ENCODE data around the gene FAM222A. TPM values are rescaled to one million over a fixed set of nuclear protein-coding genes. Genes with fewer than 3 reads are reported as not detected.

FAM222A gene
- total RNA-seq, 1 donor from 2014 or later = 2.5 TPM

- TF ChIP-seq CTCF (IDR thresholded peaks at IDR 0.05) = no peak
- TF ChIP-seq EZH2phosphoT487 (IDR thresholded peaks at IDR 0.05) = no peak
- TF ChIP-seq EZH2 (IDR thresholded peaks at IDR 0.05) = no peak
- peaks cover 2% of the 10 kb centered on the region for H3K4me1 Mint-ChIP-seq
Measured at GRCh38 chr12:109815757-109816617, 102.4 kb downstream of the FAM222A start.

GRCh38 chr12:109816870-109817269, 103.2 kb downstream of the FAM222A start:
- DNase-seq (ENCODE audit: low spot score) = no peak
- no peak overlapping the region for H3K27ac ChIP-seq
- no peaks in the 10 kb centered on the region for H3K9me3 ChIP-seq (ENCODE audit: low read depth)
- H3K4me2 ChIP-seq = no peak overlapping the region
- no peaks in the 10 kb centered on the region for H3K79me2 ChIP-seq (ENCODE audit: low read depth)
- no peaks in the 10 kb centered on the region for H3K4me1 Mint-ChIP-seq
- H3K4me3 ChIP-seq = no peak overlapping the region
- H4K20me1 ChIP-seq (ENCODE audit: low read depth) = no peaks in the 10 kb centered on the region
- TF ChIP-seq EZH2phosphoT487 (IDR thresholded peaks at IDR 0.05) (no peak), CTCF (IDR thresholded peaks at IDR 0.05) (no peak), EZH2 (IDR thresholded peaks at IDR 0.05) (no peak)
- H3F3A ChIP-seq (ENCODE audit: low read depth) = peaks cover 3% of the 10 kb centered on the region
- no peak overlapping the region for H2AFZ ChIP-seq (replicated peaks)
- no peaks in the 10 kb centered on the region for H3K27me3 ChIP-seq
- no peaks in the 10 kb centered on the region for H3K36me3 Mint-ChIP-seq
- no peaks in the 10 kb centered on the region for H3K36me3 ChIP-seq
- peaks cover 12% of the 10 kb centered on the region for H3K27me3 Mint-ChIP-seq (ENCODE audit: insufficient read depth, low read depth)
- H3K4me3 Mint-ChIP-seq = no peak overlapping the region
- H3K27ac Mint-ChIP-seq = no peak overlapping the region
- no peaks in the 10 kb centered on the region for H3K9me3 Mint-ChIP-seq
- H3K9ac ChIP-seq = no peak overlapping the region
- peaks cover 5% of the 10 kb centered on the region for H3K4me1 ChIP-seq

More at GRCh38 chr12:109815757-109816617, 102.4 kb downstream of the FAM222A start:
- no peaks in the 10 kb centered on the region for H3K36me3 ChIP-seq
- H3K4me2 ChIP-seq = no peak overlapping the region
- Mint-ChIP-seq H3K27ac (no peak overlapping the region), H3K36me3 (no peaks in the 10 kb centered on the region), H3K9me3 (no peaks in the 10 kb centered on the region), H3K27me3 (ENCODE audit: insufficient read depth, low read depth) (peaks cover 11% of the 10 kb centered on the region), H3K4me3 (no peak overlapping the region)
- no peak overlapping the region for H2AFZ ChIP-seq (replicated peaks)
- H3F3A ChIP-seq (ENCODE audit: low read depth) = peaks cover 3% of the 10 kb centered on the region
- H4K20me1 ChIP-seq (ENCODE audit: low read depth) = no peaks in the 10 kb centered on the region
- no peaks in the 10 kb centered on the region for H3K79me2 ChIP-seq (ENCODE audit: low read depth)
- no peaks in the 10 kb centered on the region for H3K9me3 ChIP-seq (ENCODE audit: low read depth)
- H3K4me3 ChIP-seq = no peak overlapping the region
- DNase-seq (ENCODE audit: low spot score) = no peak
- H3K27ac ChIP-seq = no peak overlapping the region
- no peaks in the 10 kb centered on the region for H3K27me3 ChIP-seq
- peaks cover 8% of the 10 kb centered on the region for H3K4me1 ChIP-seq
- no peak overlapping the region for H3K9ac ChIP-seq

GRCh38 chr12:109817627-109818231, 104.1 kb downstream of the FAM222A start:
- Histone ChIP-seq H3K27me3 (no peaks in the 10 kb centered on the region), H3K79me2 (ENCODE audit: low read depth) (no peaks in the 10 kb centered on the region), H3K4me1 (peaks cover 3% of the 10 kb centered on the region), H3K27ac (no peak overlapping the region), H3F3A (ENCODE audit: low read depth) (peaks cover 3% of the 10 kb centered on the region), H3K4me2 (no peak overlapping the region), H3K4me3 (no peak overlapping the region), H3K9me3 (ENCODE audit: low read depth) (no peaks in the 10 kb centered on the region), H2AFZ (replicated peaks) (no peak overlapping the region), H4K20me1 (ENCODE audit: low read depth) (no peaks in the 10 kb centered on the region), H3K9ac (no peak overlapping the region), H3K36me3 (no peaks in the 10 kb centered on the region)
- Mint-ChIP-seq H3K36me3 (no peaks in the 10 kb centered on the region), H3K27me3 (ENCODE audit: insufficient read depth, low read depth) (peaks cover 12% of the 10 kb centered on the region), H3K4me3 (no peak overlapping the region), H3K4me1 (peaks cover 6% of the 10 kb centered on the region), H3K9me3 (no peaks in the 10 kb centered on the region), H3K27ac (no peak overlapping the region)
- TF ChIP-seq EZH2 (IDR thresholded peaks at IDR 0.05) = no peak
- TF ChIP-seq CTCF (IDR thresholded peaks at IDR 0.05) = no peak
- no peak for TF ChIP-seq EZH2phosphoT487 (IDR thresholded peaks at IDR 0.05)
- DNase-seq (ENCODE audit: low spot score) = no peak
